Esophagus squamous epithelium (tissue), 5 donors: ENCODE measurements around the gene BICDL2. TPM values are rescaled to one million over a fixed set of nuclear protein-coding genes. Genes with fewer than 3 reads are reported as not detected.
A peak's percentile ranks its signal among the peaks of the same experiment; 100 is the strongest.

ENCODE experiments used
- DNase-seq: peaks from one replicate; lab custom pipeline; 2025; lab: John Stamatoyannopoulos, UW
- H3K27ac ChIP-seq, 4 donors: fragments of 200-600 bp; sonication (generic); one replicate each; pipeline ENCODE4 v1.5.1; 2016 to 2019; ENCODE audit warnings: mild to moderate bottlenecking in 1 of 4
- H3K27me3 ChIP-seq, 4 donors: fragments of 200-600 bp; sonication (generic); 1 replicate in 3 of 4; 2 replicates in 1 of 4; pipeline versions ENCODE4 v1.5.1 to v1.6.0; 2017 to 2021; ENCODE audit warnings: antibody characterized with exemption in 1 of 4
- H3K36me3 ChIP-seq, 3 donors: fragments of 200-600 bp; sonication (generic); one replicate each; pipeline ENCODE4 v1.5.1; 2016 to 2019
- H3K4me1 ChIP-seq, 3 donors: fragments of 200-600 bp; sonication (generic); one replicate each; pipeline ENCODE4 v1.5.1; 2017 to 2019
- H3K4me3 ChIP-seq, 4 donors: fragments of 200-600 bp; sonication (generic); 1 replicate in 3 of 4; 2 replicates in 1 of 4; pipeline ENCODE4 v1.5.1; 2016 to 2019; ENCODE audit warnings: mild to moderate bottlenecking in 2 of 4, moderate library complexity in 1 of 4
- H3K9me3 ChIP-seq, 3 donors: fragments of 200-600 bp; sonication (generic); one replicate each; pipeline ENCODE4 v1.5.1; 2016 to 2019
- CTCF ChIP-seq, 6 experiments: fragments of 450-650 bp in 4 of 6; fragments of 200-600 bp in 2 of 6; sonication (generic) in 2 of 6; IDR thresholded peaks; one replicate each; pipeline ENCODE4 v1.5.1; 2016 to 2019; ENCODE audit warnings: antibody characterized with exemption in 6 of 6, mild to moderate bottlenecking in 4 of 6, moderate library complexity in 4 of 6
- POLR2A ChIP-seq, 4 donors: fragments of 450-650 bp; IDR thresholded peaks; one replicate each; pipeline ENCODE4 v1.6.1; 2017; ENCODE audit warnings: antibody characterized with exemption in 4 of 4, mild to moderate bottlenecking in 4 of 4, moderate library complexity in 3 of 4
- WGBS, 2 donors: methylation state at CpG; one replicate each; pipeline ENCODE4 v1.1.5; 2018; 5-methylcytosine and 5-hydroxymethylcytosine counted together
- intact Hi-C: fragments of 100-400 bp; cut with DNase I; formaldehyde crosslinking; loops from one replicate; pipeline ENCODE4 v1.15.0; 2022
- total RNA-seq, 4 donors: library from RNA; depleted of rRNA; stranded (reverse); fragments of >200 nt; gene quantifications; one replicate each; pipeline ENCODE4 v1.1.0, GENCODE V29; 2016
- donor health status: DM: yes; HTN: yes; CAD: no.

BICDL2 gene
- total RNA-seq, 4 donors from 2014 or later, result 54.9 to 204 (median 96.4) TPM

DNA sequence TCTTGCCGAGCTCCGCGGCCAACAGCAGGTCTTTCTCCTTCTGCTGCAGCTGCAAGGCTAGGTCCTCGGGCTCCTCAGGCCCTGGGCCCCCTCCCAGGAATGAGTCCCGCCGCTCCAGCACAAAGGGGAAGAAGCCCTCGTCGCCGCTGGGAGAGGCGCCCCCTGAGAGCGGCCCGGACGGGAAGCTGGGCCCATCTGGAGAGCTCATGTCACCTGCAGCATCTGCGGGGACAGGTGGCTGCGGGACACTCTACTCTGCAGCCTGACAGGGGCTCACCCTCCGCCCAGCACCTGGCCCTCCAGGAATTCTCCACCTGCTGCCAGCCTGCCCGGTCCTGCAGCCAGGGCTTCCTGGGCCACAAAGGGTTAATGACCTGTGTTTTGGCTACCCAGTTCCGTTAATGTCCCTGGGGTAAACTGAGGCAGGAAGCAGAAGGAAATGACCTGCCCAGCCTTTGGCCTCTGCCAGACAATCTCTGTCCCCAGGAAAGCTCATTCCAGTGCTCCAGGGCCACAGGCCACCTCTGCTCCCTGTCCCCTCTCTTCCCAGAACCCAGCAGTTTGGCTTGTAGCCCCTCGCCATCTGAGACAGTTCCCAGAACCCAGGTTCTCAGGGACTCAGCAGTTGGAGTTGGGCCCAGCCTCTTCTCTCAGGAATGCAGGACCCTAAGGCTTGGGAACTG, 1.3 kb downstream of the BICDL2 start:
- Histone ChIP-seq H3K9me3 (no peaks in the 10 kb centered on the region), H3K27ac (peak overlapping the region; percentile 25 to 95 (median 92)), H3K36me3 (peaks cover 0 to 19% (median 0%) of the 10 kb centered on the region in 3 donors), H3K27me3 (peaks cover 0 to 100% (median 14%) of the 10 kb centered on the region in 4 donors), H3K4me1 (peaks cover 4 to 77% (median 6%) of the 10 kb centered on the region in 3 donors), H3K4me3 (peak overlapping the region; percentile 57 to 75 (median 70))
- 17 to 20% methylated on average over 1 to 2 of the region's 19 CpGs for WGBS, 2 donors
- intact Hi-C loops, result no loop called here
- TF ChIP-seq CTCF (IDR thresholded peaks at IDR 0.05) (no peak), POLR2A (IDR thresholded peaks at IDR 0.05) (no peak)
- no peak for DNase-seq

GRCh38 chr16:3032624-3033023, 4.1 kb downstream of the BICDL2 start:
- DNase-seq, result no peak
- Histone ChIP-seq H3K27me3 (peaks cover 0 to 94% (median 14%) of the 10 kb centered on the region in 4 donors), H3K9me3 (no peaks in the 10 kb centered on the region), H3K36me3 (peaks cover 0 to 27% (median 0%) of the 10 kb centered on the region in 3 donors), H3K27ac (no peak overlapping the region), H3K4me1 (peaks cover 19 to 91% (median 22%) of the 10 kb centered on the region in 3 donors), H3K4me3 (no peak overlapping the region)
- WGBS, 2 donors, result 32 to 39% methylated on average over 7 of the region's 7 CpGs
- intact Hi-C loops, result no loop called here
- TF ChIP-seq CTCF (IDR thresholded peaks at IDR 0.05) (no peak), POLR2A (IDR thresholded peaks at IDR 0.05) (no peak)

- no peak for DNase-seq
- TF ChIP-seq CTCF (IDR thresholded peaks at IDR 0.05) (no peak), POLR2A (IDR thresholded peaks at IDR 0.05) (no peak)
- peaks cover 5 to 48% (median 9%) of the 10 kb centered on the region in 3 donors for H3K36me3 ChIP-seq
- 55 to 61% methylated on average over 9 to 12 of the region's 33 CpGs for WGBS, 2 donors
- intact Hi-C loops, result no loop called here
- H3K9me3 ChIP-seq, result no peaks in the 10 kb centered on the region
- peaks cover 0 to 73% (median 4%) of the 10 kb centered on the region in 4 donors for H3K27me3 ChIP-seq
- no peak overlapping the region for H3K27ac ChIP-seq
- peaks cover 19 to 74% (median 22%) of the 10 kb centered on the region in 3 donors for H3K4me1 ChIP-seq
- H3K4me3 ChIP-seq, result no peak overlapping the region
Measured at GRCh38 chr16:3030222-3031212, 6.2 kb downstream of the BICDL2 start.

GRCh38 chr16:3029491-3030221, 7.1 kb downstream of the BICDL2 start:
- H3K9me3 ChIP-seq, result no peaks in the 10 kb centered on the region
- no peak overlapping the region for H3K27ac ChIP-seq
- DNase-seq, result no peak
- peaks cover 0 to 64% (median 0%) of the 10 kb centered on the region in 4 donors for H3K27me3 ChIP-seq
- TF ChIP-seq CTCF (IDR thresholded peaks at IDR 0.05) (no peak), POLR2A (IDR thresholded peaks at IDR 0.05) (no peak)
- intact Hi-C loops, result no loop called here
- H3K4me3 ChIP-seq, result peak overlapping the region in 2 of 4 donors; percentile 20 to 53
- H3K36me3 ChIP-seq, result peaks cover 5 to 52% (median 9%) of the 10 kb centered on the region in 3 donors
- WGBS, 2 donors, result 24 to 37% methylated on average over 10 to 24 of the region's 59 CpGs
- peaks cover 20 to 74% (median 21%) of the 10 kb centered on the region in 3 donors for H3K4me1 ChIP-seq
